ENCODE measurements around the gene EDARADD.
A peak's percentile ranks its signal among the peaks of the same experiment; 100 is the strongest.
"Not testable (repeated sequence)": the region's sequence is repeated elsewhere in the genome, so short reads cannot be mapped to it uniquely, and the experiment has no call there.

Gene EDARADD

DNA sequence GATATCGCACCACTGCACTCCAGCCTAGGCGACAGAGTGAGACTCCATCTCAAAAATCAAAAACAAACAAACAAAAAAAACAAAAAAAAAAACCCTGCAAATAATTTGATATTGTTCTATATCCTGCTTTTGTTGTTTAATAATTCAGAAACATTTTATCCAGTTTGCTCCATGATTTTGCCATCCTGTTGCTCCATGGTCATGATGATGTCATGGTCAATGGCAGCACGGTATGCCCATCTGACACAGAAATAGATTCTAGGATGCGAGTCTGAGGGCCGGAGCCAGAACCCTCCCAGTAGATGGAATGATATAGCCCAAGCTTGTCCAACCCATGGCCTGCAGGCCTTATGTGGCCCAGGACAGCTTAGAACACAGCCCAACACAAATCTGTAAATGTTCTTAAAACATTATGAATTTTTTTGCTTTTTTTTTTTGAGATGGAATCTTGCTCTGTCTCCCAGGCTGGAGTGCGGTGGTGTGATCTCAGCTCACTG is 39.8 kb downstream of the EDARADD start:
- DNase-seq (ENCODE audit: low read depth in 2 of 2): no peak

DNA sequence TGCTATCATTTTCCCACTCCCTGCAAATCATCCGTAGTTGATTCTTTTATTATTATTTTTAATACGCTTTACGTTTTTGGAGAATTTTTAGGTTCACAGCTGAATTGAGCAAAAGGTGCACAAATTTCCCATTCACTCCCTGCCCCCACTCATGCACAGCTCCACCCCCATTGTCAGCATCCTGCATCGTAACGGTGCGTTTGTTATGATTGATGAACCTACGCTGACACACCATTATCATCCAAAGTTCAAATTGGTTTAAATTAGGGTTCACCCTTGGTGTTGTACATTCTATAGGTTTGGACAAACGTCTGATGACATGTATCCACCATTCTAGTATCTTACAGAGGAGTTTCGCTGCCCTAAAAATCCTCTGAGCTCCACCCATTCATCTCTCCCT is 44.5 kb downstream of the EDARADD start:
- DNase-seq (ENCODE audit: low read depth in 2 of 2): no peak

DNA sequence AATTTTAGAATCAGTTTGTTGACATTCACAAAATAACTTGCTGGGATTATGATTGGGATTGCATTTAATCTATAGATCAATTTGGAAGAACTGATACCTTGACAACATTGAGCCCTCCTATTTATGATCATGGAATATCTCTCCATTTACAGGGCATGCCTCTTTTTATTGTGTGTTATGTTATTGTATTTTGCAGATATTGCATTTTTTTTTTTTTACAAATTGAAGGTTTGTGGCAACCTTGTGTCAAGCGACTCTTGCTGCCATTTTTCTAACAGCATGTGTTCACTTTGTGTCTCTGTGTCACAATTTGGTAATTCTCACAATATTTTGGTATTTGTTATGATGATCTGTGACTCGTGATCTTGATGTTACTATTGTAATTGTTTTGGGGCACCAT is 46.3 kb downstream of the EDARADD start:
- DNase-seq (ENCODE audit: low read depth in 2 of 2): no peak

DNA sequence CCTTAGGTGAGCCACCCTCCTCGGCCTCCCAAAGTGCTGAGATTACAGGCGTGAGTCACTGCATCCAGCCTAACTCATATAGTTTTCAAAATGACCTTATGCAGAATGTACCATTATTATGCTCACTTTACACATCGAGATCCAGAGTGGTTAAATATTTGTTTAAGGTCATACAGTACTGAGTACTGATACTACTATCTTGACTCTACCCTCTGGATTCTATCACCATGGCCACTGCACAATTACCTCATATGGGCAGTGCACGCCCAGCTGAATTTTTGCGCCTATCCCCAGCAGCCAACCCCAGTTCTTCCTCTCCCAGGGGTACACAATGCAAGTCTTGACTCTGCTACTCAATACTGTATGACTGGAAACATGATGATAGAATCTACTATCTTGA is 56.7 kb downstream of the EDARADD start:
- no peak for DNase-seq (ENCODE audit: low read depth in 2 of 2)

DNA sequence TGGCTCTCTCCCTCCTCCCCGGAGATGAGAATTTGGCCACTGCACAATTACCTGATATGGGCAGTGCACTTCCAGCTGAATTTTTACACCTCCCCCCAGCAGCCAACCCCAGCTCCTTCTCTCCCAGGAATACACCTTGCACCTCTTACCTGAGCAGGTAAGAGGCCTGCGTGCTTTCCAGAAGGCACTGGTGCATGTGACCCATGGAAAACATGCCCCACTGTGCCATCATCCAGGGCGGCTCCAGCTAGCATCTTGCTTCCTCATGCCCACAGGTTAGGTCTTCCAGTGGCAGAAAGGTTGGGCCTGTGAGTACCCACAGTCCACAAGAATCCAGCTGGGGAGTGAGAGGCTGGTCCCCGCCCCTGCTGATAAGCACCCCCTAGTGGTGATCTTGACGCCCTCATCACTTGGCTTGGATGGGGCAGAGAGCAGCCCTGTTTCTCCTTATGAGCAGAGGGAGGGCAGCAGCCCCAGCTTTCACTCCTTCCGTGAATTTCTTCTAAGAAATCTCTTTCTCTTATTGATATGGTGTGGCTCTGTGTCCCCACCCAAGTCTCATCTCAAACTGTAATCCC is 57.8 kb downstream of the EDARADD start:
- DNase-seq (ENCODE audit: low read depth in 2 of 2): peak in 1 of 2 donors; percentile 22

DNA sequence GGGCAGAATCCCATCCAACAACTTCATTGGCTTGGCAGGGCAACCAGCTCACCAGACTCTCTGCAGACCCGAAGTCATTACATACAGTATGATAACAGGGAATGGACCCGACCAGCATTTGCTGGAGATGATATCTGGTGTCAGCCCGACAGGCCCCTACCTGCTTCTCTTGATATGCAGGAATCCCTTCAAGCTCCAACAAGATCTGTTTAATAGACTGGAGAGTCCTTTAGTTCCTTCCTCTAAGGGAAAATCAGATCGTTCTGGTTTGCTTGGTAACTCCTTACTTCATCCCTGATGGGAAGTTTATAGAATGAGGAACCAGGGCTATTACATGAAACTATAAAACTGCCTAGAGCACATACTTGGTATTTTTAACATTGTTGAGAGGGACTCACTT is 61.2 kb downstream of the EDARADD start:
- no peak for DNase-seq (ENCODE audit: low read depth in 2 of 2)

DNA sequence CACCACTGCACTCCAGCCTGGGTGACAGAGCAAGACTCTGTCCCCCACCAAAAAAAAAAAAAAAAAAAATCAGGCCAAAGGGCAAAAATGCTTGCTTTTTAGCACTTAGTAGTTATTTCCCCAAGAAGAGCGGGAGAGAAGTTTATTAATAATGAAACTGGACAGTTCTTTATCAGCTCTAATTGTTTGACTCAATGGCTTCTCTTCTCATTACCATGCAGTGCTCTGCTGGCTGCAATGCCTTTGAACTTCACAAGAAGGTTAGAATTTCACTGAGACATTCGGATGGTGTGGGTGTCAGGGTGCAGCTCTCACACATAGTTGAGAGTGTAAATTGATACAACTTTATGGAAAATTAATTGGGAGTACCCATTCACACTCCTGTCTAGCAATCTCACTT is 63.7 kb downstream of the EDARADD start:
- DNase-seq (ENCODE audit: low read depth in 2 of 2): no peak

DNA sequence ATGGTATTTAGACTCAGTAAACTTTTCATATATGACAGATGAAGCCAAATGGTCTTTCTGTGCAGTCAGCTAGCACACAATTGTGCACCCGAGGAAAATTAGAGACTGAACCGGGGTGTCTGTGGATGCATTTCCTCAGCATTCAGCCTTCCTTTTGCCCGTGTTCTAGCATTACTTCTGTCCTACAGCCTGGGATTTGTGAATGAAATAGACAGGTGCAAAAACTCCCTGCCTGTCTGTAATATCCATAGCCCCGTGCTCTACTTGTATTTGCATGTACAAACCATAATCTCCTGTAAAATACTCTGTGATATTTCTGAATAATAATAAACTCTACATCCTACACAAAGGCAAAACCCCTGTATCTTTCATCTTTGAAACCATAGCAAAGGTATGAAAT is 64.9 kb downstream of the EDARADD start:
- DNase-seq (ENCODE audit: low read depth in 2 of 2): no peak

DNA sequence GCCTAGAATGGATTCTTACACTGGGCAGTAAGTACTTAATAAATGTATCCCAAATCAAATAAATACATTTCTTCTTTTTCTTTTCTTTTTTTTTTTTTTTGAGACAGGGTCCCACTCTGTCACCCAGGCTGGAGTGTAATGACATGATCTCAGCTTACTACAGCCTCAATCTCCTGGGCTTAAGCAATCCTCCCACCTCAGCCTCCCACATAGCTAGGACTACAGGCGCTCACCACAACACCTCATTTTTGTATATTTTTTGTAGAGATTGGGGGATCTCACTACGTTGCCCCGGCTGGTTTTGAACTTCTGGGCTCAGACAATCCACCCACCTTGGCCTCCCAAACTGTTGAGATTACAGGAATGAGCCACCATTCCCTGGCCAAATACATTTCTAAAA is 66.0 kb downstream of the EDARADD start:
- no peak for DNase-seq (ENCODE audit: low read depth in 2 of 2)

DNA sequence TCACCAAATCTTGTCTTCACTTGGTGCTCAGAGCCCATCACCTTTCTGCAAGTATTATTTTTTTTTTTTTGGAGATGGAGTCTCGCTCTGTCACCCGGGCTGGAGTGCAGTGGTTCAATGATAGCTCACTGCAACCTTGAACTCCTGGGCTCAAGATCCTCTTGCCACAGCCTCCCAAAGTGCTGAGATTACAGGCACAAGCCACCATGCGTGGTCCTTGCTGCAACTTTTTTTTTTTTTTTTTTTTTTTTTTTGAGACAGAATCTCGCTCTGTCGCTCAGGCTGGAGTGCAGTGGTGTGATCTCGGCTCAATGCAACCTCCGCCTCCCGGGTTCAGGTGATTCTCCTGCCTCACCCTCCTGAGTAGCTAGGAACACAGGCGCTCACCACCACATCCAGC is 70.1 kb downstream of the EDARADD start:
- DNase-seq (ENCODE audit: low read depth in 2 of 2): not testable (repeated sequence)

DNA sequence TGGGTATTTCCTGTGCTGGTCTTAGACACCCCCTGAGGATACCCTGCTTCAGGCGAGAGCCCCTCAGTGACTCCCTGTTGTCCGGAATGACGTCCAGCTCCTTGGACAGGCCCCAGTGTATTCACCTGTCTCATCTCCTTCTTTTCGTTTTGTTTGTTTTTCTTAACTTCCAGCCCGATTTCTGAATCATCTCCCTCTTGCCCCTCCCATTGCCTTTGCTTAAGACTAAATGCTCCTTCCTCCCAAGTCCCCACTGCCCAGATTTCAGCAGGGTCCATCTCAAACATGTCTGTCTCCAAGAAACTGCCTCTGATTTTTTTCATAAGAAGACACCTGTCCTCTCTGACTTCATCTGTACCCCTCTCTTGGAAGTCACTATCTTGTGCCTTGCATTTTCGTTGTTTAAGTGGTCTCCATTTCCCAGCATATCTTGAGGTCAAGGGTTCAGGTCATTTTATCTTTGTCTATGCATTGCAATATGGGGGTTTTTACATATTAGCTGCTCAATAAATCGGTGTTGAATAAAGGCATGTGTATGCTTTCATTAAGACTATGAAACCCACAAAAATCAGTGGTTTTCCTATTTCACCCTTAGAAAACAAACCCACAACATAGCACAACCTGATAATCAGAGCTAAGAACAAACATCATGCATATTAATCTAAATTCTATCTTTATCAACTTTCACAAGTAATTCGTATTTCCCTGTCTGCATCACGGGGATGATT is 71.3 kb downstream of the EDARADD start:
- DNase-seq (ENCODE audit: low read depth in 2 of 2): no peak

DNA sequence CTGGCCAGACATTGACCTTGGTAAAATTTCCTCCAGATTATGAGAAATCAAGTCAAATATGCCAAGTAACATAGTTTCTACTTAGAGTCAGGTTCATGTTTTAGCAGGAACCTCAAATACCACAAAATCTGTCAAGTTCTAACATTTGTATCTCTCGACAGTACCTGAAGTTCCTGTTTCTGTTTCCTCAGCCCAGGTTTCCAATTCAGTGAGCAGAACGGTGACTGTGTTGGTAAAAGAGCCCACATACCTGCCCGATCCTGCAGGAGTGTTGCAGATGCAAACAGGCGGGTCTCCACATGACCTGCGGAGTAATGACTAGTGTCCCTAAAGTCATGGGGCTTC is 71.8 kb downstream of the EDARADD start:
- DNase-seq (ENCODE audit: low read depth in 2 of 2): no peak

DNA sequence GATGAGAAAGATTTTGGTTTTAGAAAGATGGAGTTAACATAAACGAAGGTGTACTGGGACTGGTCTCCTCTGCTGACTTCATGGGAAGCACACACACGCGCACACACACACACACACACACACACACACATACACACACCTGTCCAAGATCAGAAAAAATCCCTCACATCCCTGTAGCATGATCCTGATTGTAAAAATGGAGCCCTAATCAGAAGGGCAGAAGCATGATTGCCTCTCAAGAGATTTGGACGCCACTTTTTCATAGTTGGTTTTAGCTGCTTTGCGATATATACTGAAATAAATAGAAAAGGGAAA is 73.2 kb downstream of the EDARADD start:
- DNase-seq (ENCODE audit: low read depth in 2 of 2): no peak

DNA sequence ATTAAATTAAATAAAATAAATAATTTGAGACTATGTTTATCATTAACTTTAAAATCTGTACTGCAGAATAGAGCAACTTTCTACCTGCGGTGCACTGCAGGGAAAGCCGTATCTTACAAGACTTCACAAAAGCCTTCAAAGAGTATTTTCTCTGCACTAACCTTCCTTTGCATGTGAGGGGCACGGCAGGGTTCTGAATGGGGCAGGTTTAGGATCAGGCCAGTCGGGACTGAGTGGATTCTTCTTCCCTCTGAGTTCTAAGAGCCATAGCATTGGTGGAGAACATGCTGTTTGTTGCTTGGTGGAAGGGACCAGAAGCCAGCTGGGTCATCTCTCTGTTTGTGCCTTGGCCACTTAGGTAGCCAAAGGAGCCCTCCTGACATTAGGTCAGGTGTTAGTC is 74.5 kb downstream of the EDARADD start:
- no peak for DNase-seq (ENCODE audit: low read depth in 2 of 2)

DNA sequence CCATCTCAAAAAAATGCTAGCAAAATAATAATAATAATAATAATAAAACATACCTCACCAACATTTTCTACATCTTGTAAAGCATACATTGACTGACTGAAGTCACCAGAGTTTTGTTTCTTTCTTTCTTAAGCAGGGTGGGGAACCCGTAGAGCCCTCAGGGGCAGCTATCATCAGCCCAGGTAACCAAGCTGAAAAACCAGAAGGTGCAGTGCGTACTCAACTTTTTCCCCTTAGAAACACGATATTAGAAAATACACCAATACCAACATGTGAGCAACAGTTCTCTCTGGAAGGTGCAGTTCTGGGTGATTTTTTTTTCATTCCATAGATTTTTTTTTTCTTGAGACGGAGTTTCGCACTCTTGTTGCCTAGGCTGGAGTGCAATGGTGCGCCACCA is 75.4 kb downstream of the EDARADD start:
- no peak for DNase-seq (ENCODE audit: low read depth in 2 of 2)

DNA sequence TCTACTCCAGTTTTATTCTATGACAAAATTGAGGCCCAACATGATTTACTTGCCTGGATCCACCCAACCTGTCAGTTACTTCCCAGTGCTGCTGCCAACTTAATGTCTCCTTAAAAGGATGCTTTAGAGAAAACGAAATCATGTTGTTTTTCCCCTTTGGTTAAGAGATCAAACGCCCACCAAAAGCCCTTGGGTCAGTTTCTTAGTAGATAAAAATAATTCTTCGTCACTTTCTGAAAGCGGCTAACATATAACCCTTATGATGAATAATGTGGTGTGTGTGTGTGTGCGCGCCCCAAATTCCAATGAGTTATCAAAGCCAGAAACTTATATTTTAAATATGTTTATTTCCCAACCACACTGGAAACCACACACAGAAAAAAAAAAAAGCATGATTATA is 77.0 kb downstream of the EDARADD start:
- DNase-seq (ENCODE audit: low read depth in 2 of 2): no peak

DNA sequence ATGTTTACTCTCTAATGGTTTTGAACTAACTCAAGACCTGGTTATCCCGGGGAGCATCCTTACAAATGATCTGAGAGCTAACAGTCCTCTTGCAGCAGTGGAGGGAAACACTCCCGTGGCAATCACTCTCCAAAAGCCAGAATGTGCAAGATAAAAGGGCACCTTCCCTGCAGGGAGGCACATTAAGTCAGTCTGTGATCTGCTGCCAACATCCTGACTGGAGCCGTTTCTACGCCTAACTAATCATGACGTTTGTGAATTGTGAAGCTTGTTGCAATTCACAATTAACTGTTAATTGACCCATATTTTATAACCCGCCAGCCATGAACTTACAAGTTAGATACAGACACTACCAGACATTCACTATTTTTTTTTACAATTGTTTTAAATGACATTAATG is 77.6 kb downstream of the EDARADD start:
- DNase-seq (ENCODE audit: low read depth in 2 of 2): no peak

DNA sequence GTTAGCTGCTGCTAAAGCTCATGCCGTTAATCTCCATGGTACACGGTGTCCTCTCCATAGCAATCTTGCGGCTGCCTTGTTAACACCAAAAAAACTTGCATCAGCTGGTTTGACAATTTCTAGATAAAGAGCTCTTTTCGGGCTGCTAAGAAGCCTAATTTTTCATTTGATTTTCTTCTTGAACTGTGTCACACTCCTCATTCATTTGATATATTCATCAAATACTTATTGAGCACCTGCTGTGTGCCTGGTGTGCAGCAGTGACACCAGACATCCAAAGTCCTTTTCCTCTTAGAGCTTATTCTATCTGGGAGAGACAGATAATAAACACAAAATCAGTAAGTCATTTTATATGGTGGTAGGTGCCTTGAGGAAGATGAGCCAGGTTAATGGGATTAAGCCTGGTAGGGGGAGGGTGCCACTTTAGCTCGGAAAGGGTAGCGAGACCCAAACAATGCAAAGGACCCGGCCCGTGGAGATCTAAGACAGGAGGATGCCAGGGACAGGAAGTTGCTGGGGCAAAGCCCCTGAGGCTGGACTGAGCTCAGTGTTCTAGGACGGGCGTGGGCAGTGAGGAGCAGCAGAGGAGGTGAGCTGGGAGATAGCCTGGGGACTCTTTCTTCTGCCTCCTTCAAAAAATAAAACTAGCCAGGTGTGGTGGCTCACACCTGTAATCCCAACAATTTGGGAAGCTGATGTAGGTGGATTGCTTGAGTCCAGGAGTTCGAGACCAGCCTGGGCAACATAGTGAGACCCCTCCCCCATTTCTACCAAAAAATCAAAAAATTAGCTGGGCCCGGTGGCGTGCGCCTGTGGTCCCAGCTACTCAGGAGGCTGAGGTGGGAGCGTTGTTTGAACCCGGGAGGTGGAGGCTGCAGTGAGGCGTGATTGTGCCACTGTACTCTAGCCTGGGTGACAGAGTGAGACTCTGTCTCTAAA is 79.0 kb downstream of the EDARADD start:
- no peak for DNase-seq (ENCODE audit: low read depth in 2 of 2)

DNA sequence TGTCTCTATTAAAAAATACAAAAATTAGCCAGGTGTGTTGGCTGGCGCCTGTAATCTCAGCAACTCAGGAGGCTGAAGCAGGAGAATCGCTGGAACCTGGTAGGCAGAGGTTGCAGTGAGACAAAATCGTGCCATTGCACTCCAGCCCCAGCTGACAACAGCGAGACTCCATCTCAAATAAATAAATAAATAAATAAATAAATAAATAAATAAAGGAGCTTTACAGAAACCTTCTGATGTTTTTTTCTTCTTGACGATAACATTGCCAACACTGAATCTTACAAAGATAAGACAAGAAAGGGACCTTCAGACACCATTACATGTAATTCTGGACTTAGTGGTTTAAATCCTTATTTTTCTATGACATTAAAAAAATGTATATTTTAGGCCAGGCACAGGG is 81.9 kb downstream of the EDARADD start:
- DNase-seq (ENCODE audit: low read depth in 2 of 2): no peak

DNA sequence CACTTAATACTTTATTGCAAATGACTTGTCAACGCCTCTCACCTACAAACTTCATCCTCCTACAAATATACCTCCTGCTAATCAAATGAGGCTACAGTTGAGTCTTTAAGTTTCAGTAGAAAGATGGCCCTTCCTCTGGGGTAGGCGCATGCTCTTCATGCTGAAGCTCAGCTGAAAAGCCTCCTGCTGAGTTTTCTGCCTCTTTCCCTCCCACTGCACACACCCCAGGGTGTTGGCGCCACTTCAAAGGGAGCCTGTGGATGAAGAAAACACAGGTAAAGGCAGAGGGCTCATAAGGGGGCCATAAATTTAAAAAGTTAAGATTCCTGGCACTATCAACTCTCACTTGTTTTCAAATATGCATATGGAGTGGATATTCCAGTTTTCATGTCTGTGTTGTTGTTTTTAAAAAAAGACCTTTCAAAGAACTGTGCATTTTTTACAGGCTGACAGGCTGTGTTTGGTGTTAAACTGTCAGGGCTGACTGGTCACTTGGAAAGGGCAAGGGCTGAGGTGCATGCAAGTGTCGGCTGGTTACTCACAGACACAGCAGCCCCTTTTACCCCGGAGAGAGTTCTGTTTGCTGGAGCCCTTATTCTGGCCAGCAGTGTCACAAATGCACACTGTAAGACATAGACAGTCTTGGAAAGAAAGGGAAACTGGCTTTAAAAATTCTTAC is 86.8 kb downstream of the EDARADD start:
- no peak for DNase-seq (ENCODE audit: low read depth in 2 of 2)

DNA sequence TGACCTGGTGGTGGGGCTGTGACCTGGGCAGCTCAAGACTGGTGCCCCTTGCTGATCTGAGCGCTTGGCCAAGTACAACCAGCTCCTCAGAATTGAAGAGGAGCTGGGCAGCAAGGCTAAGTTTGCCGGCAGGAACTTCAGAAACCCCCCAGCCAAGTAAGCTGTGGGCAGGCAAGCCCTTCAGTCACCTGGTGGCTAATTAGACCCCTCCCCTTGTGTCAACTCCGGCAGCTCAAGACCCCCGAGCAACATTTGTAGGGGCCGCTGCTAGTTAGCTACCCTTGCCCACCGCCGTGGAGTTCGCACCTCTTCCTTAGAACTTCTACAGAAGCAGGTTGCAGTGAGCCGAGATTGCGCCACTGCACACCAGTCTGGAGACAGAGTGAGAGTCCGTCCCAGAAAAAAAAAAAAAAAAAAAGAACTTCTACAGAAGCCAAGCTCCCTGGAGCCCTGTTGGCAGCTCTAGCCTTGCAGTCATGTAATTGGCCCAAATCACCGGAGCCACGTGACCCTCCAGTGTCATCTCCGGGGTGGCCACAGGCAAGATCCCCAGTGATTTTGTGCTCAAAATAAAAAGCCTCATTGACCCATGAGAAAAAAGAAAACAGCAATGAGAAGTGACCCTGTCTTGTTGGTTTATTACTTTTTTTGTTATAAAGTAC is 90.4 kb downstream of the EDARADD start:
- DNase-seq (ENCODE audit: low read depth in 2 of 2): no peak
